ENCODE results near the gene LGR6.
"Not testable (repeated sequence)": the region's sequence is repeated elsewhere in the genome, so short reads cannot be mapped to it uniquely, and the experiment has no call there.

Gene LGR6

GRCh38 chr1:202225131-202225530 lies 31.5 kb downstream of the LGR6 start:
- no peak for DNase-seq

DNA sequence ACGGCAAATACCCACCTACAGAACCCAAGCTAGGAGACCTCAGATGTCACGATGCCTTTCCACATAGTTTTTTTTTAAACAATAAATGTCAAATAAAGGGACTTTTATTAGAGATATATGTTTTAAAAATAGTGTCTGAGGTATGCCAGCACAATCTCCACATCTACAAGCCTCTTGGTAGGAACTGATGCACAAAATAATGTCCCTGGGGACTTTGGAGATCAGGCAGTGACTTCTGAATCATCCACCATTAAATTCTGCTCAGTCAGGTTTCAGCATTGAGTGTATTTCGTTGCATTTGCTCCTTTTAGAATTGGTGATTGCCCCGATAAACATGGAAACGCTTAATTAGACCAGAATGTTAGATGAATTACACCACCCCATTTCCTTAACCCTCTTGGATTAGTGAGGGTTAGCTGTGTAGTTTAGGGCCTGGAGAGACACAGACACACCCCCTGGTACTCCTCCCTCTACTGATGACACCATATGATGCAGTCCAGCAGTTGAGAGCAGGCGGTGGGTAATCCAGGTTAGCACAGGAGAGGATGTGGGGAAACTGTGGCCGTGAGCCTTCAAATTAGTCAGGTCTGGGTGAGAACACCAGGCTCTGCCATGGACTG lies 33.6 kb downstream of the LGR6 start:
- no peak for DNase-seq

GRCh38 chr1:202227997-202228401 lies 34.4 kb downstream of the LGR6 start:
- no peak for DNase-seq

GRCh38 chr1:202228484-202229122 lies 35.0 kb downstream of the LGR6 start:
- no peak for DNase-seq

GRCh38 chr1:202229376-202229775 lies 35.8 kb downstream of the LGR6 start:
- no peak for DNase-seq

DNA sequence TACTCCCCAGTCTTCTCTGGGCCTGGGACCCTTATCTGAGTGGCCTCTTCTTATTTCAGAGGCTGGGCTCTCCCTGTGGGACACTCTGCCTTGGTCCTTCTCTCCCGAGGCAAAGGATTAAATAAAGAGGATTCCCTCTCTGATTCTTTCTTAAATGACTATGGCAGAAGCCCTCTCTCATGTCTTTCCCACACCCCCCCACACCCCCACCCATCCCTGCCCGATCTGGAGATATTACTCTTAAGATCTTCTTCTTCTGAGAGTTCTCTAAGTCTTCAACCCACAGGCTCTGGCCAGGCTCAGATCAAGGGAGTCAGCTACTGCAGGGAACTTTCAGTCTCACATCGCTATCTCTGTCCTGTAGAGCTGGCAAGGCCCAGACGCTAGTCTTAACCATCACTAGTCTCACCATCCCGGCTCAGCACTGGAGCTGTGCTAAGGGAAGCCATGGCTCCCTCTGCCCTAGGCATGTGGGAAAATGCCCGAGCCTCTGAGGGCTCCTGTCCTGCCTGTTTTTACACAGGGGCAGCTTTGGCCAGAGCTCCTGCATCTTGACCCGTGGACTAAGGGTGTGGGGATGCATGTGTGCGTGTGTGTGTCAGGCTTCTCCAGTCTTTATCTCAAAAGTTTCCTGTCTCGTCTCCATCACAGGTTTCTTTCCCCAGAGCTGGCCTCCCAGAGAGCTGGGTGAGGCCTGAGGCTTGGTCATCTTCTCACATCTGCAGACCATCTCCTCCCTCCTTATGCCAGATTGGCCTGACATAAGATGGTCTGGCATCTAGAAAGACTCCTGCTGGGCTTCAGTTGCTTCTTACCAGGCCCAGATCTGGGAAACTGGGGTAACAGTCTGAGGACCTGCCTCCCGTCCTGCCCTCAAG lies 36.7 kb downstream of the LGR6 start:
- no peak for DNase-seq

DNA sequence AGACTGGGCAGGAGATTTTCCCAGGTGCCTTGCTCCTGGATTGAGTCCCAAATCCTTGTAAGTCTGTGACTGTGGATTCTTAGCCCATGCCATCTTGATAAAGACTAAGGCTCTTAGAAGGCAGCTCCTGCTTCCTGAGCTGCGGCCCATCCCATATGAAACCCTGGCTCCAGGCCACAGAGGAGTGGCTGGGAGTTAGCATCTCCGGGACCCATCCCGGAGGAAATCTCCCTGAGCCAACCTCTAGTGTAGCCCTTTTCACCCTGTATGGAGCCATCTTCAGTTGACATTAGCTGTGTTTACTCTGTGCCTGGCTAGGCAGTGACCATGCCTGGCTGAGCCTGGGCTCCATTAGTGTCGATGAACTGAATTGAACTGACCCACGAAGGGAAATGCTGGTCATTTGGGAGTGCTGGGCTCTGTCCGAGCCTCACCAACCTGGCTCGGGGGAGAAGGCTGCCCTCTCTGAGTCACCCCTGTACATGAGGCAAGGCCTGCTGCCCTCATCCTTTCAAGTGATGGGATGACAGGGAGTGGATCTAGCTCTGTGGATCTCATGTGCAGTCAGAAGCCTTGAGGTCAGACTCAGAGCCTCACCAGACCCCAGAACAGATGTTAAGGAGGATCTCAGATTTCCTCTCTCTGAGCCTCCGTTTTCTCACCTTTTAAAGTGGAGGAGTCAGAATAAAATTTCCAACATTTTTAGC lies 37.5 kb downstream of the LGR6 start:
- DNase-seq, result no peak

- no peak for DNase-seq
These were observed 39.6 kb downstream of the LGR6 start for GRCh38 chr1:202233171-202233570.

DNA sequence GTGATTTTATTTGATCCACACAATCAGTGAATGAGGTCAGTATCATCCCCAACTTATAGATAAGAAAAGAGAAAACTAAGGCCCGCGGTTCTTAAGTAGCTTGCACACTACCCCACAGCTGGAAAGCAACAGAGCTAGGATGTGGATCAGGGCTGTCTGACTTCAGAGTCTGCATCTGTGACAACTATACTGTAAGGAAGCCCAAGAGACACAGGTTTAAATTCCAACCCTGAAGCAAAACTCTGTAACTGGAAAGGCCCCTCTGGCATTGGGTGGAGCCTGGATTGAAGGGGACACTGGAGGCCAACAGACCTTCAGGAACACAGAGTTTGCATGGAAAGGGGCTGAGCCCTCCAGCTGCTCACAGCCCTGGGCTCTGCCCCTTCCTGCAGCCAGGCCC lies 40.2 kb downstream of the LGR6 start:
- no peak for DNase-seq

DNA sequence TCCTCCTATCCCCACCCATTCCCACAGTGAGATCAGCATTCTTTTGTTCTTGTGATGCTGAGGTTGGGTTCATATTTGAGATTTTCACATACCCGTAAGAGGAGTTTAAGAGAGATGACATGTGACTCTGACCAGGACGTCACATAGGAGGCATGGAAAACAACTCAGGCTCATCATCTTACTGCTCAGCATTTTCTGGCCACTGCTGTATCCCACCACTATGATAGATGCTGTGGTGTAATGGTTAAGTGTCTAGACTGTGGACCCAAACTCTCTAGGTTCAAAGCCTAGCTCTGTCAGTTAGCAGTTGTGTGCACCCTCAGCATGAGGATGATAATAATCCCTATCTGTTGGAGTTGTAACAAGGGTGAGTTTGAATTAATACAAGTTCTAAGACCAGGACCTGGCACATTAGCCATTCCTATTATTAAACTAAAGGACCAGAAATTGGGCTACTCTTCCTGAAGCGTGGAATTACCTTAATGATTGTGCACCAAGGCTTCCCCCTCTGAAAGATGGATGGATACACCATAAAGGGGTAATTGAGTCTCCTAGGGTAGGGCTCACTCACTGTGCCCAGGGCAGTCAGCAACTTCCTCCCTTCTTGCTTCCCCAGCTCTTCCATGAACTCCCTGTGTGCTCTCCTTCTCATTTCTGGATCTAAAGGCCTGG lies 40.9 kb downstream of the LGR6 start:
- DNase-seq, result no peak

GRCh38 chr1:202235003-202235660 lies 41.5 kb downstream of the LGR6 start:
- no peak for DNase-seq

GRCh38 chr1:202235856-202236837 lies 42.5 kb downstream of the LGR6 start:
- DNase-seq, result peak; percentile 85

DNA sequence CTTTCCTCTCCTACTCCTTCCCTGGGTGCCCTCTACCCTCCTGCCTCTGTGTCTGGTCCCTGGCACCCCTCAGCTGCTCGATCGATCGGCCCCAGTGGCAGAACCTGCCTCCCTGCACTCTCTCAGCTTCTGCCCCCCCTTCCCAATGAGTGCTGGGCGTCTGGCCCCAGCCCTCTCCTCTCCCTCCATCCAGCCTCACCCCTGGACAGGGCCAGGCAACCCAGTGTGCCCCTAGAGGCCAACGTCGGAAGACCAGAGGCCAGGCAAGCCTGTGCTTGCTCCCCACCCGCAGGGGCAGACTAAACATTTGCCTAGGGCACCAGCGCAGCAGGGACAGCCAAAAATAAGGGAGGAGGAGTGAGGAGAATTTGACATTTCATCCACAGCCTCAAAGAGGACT lies 43.5 kb downstream of the LGR6 start:
- DNase-seq, result peak; percentile 58

DNA sequence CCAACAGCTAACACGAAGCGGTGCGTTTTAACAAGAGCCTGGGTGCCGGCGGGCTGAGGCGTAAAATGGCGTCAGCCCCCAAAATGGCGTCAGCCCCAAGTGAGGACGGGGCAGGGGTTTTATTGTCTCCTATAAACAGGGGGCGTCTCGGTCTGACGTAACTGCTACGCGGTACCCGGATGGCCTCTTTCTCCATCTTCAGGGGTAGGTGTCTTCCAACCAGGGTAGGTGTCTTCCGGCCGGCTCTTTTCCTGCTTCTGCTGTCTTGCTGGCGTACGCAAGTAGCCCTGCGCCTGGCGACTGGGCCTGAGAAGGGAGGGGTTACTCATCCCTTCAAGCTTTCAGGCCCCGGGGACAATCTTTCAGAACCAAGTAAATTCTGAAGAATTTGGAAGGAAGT lies 45.3 kb downstream of the LGR6 start:
- no peak for DNase-seq

GRCh38 chr1:202240226-202240625 lies 46.6 kb downstream of the LGR6 start:
- DNase-seq, result not testable (repeated sequence)

- no peak for DNase-seq
These were observed 47.4 kb downstream of the LGR6 start for GRCh38 chr1:202240956-202241355.

DNA sequence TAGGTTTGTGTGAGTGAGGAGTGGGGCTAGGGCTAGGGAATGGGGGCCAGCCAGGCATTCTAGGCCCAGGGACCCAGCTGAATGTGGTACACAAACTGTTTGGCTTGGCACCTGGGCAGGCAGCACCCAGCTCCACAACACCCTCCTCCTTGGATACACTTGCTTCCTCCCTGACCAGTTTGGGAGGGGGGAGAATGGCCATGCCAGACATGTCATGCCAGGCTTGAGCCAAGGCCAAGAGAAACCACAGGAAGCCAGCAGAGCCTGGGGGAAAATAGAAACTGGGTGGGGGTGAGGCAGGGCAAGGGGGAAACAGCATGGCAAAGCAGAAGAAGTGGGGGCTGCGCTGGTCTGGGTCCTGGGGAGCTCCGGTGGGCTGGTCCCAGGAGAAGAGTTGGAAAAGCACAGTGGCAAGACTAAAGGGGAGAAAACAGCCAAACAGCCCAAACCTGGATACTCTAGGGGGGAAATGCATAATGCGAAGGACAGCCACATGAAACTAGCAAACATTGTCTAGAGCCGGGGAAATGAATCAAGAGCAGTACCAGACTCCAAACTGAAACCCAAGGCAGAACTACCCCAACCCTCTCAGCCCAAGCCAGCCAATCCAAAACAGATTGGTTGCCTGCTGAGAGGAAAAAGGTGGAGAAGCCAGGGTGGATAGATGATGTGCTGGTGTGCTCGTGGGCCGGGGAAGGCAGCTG lies 47.9 kb downstream of the LGR6 start:
- no peak for DNase-seq

DNA sequence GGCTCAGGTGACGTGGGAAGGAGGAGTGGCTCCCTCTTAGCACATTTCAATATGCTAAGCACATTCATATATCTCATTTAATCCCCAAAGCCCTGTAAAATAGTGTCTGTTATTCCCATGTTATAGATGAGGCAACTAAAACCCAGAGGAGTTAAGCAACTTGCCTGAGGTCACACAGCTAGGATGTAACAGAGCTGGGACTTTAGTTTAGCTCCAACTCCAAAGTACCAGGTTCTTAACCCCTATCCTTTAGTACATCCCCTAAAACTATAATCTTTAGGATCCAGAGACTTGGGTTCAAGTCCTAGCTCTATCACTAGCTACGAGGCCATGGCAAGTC lies 48.5 kb downstream of the LGR6 start:
- DNase-seq, result no peak

DNA sequence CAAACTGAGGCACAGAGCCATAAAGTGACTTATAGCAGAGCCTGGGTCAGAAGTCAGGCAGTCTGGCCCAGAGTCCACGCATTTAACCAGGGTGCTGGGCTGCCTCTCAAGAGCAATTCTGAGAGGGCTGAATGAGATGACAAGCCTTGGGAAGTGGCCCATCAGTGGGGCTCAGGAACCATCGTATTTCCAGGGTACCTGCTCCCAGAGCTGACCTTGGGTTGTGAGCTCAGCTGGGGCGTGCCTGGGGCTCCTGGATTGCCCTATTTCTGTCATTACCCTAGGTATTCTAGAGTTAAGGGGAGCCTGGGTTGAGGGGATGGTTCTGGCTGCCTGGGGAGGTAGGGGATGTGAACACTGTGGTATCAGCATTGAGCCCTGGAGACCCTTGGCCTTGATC lies 49.4 kb downstream of the LGR6 start:
- DNase-seq, result no peak

GRCh38 chr1:202244841-202245261 lies 51.3 kb downstream of the LGR6 start:
- no peak for DNase-seq

All from eye (tissue), 1 donor.